Ramos (cell line): ENCODE results near the gene SPON1.
"Not testable (repeated sequence)": the region's sequence is repeated elsewhere in the genome, so short reads cannot be mapped to it uniquely, and the experiment has no call there.

Source experiments
- in situ Hi-C: fragments of 300-500 bp; cut with MboI; formaldehyde crosslinking; loops from one replicate; pipeline ENCODE4 v1.14.3; 2022; ENCODE audit warnings: low sequenced_read_pairs; ENCODE audit not compliant: unreplicated experiment

The SPON1 gene

GRCh38 chr11:14224395-14224794, 261.9 kb downstream of the SPON1 start:
- in situ Hi-C loops = no loop called here

- in situ Hi-C loops = no loop called here
These were observed 263.1 kb downstream of the SPON1 start for GRCh38 chr11:14225666-14226065.

GRCh38 chr11:14228356-14228755, 265.8 kb downstream of the SPON1 start:
- in situ Hi-C loops = no loop called here

GRCh38 chr11:14229472-14229871, 266.9 kb downstream of the SPON1 start:
- in situ Hi-C loops = no loop called here

GRCh38 chr11:14230407-14230806, 267.9 kb downstream of the SPON1 start:
- in situ Hi-C loops = no loop called here

- in situ Hi-C loops = no loop called here
These were observed 270.1 kb downstream of the SPON1 start for GRCh38 chr11:14232652-14233051.

- in situ Hi-C loops = no loop called here
These were observed 271.9 kb downstream of the SPON1 start for GRCh38 chr11:14234446-14234845.

GRCh38 chr11:14235701-14236100, 273.2 kb downstream of the SPON1 start:
- in situ Hi-C loops = no loop called here

GRCh38 chr11:14237444-14237961, 275.0 kb downstream of the SPON1 start:
- in situ Hi-C loops = no loop called here

GRCh38 chr11:14240221-14240620, 277.7 kb downstream of the SPON1 start:
- in situ Hi-C loops = loop anchor here (10.0 kb wide), 1 partner anchor 285 kb away; no protein-coding TSS in a partner anchor

- in situ Hi-C loops = loop anchor here (10.0 kb wide), 1 partner anchor 286 kb away; no protein-coding TSS in a partner anchor
These were observed 278.4 kb downstream of the SPON1 start for GRCh38 chr11:14240951-14241350.

GRCh38 chr11:14242187-14242586, 279.7 kb downstream of the SPON1 start:
- in situ Hi-C loops = loop anchor here (10.0 kb wide), 1 partner anchor 287 kb away; no protein-coding TSS in a partner anchor

GRCh38 chr11:14242733-14243132, 280.2 kb downstream of the SPON1 start:
- in situ Hi-C loops = loop anchor here (10.0 kb wide), 1 partner anchor 288 kb away; no protein-coding TSS in a partner anchor

- in situ Hi-C loops = loop anchor here (5.0 to 10.0 kb wide), 2 partner anchors 290 to 468 kb away; no protein-coding TSS in a partner anchor
These were observed 282.4 kb downstream of the SPON1 start for GRCh38 chr11:14244926-14245325.

- in situ Hi-C loops = loop anchor here (5.0 to 10.0 kb wide), 2 partner anchors 291 to 468 kb away; no protein-coding TSS in a partner anchor
These were observed 282.9 kb downstream of the SPON1 start for GRCh38 chr11:14245444-14245843.

- in situ Hi-C loops = loop anchor here (5.0 to 10.0 kb wide), 2 partner anchors 294 to 471 kb away; no protein-coding TSS in a partner anchor
These were observed 286.1 kb downstream of the SPON1 start for GRCh38 chr11:14248580-14248981.

GRCh38 chr11:14249121-14249963, 286.8 kb downstream of the SPON1 start:
- in situ Hi-C loops = loop anchor here (5.0 to 10.0 kb wide), 2 partner anchors 295 to 472 kb away; no protein-coding TSS in a partner anchor

GRCh38 chr11:14251754-14252153, 289.2 kb downstream of the SPON1 start:
- in situ Hi-C loops = no loop called here

- in situ Hi-C loops = not testable (repeated sequence)
These were observed 290.0 kb downstream of the SPON1 start for GRCh38 chr11:14252501-14252900.

GRCh38 chr11:14253421-14253820, 290.9 kb downstream of the SPON1 start:
- in situ Hi-C loops = no loop called here

- in situ Hi-C loops = no loop called here
These were observed 291.3 kb downstream of the SPON1 start for GRCh38 chr11:14253840-14254239.
